ENCODE data around the gene PAX5. TPM values are rescaled to one million over a fixed set of nuclear protein-coding genes. Genes with fewer than 3 reads are reported as not detected.

Gene PAX5
- polyA plus RNA-seq, 1 donor from 2014 or later, result not detected

- peaks cover 88% of the 10 kb centered on the region for H3K27me3 ChIP-seq (ENCODE audit: insufficient read depth, low read depth, low read length)
- no peaks in the 10 kb centered on the region for H4K20me1 ChIP-seq (ENCODE audit: insufficient read depth)
- H3K9me3 ChIP-seq (ENCODE audit: low read length), result no peaks in the 10 kb centered on the region
- no peak overlapping the region for H3K4me3 ChIP-seq (ENCODE audit: low read length)
- H3K9ac ChIP-seq (ENCODE audit: low read length), result no peak overlapping the region
- no peaks in the 10 kb centered on the region for H3K79me2 ChIP-seq (replicated peaks; ENCODE audit: insufficient read depth, low read length)
- no peaks in the 10 kb centered on the region for H3K9me2 ChIP-seq (ENCODE audit: insufficient read depth, low read length)
- H3F3A ChIP-seq (ENCODE audit: insufficient read depth, low read length, poor library complexity, severe bottlenecking), result no peaks in the 10 kb centered on the region
- H3K4me2 ChIP-seq (ENCODE audit: low read length), result no peak overlapping the region
- no peaks in the 10 kb centered on the region for H3K36me3 ChIP-seq (ENCODE audit: insufficient read depth, low read length)
- no peak overlapping the region for H2AFZ ChIP-seq (ENCODE audit: low read depth, low read length)
- TF ChIP-seq MXI1 (conservative IDR thresholded peaks at IDR 0.05; ENCODE audit: poor library complexity, severe bottlenecking) (no peak), POLR2AphosphoS5 (IDR thresholded peaks at IDR 0.05) (no peak), TAF1 (IDR thresholded peaks at IDR 0.05; ENCODE audit: low read depth) (no peak), CTCF (IDR thresholded peaks at IDR 0.05; ENCODE audit: poor library complexity, severe bottlenecking) (no peak), EP300 (conservative IDR thresholded peaks at IDR 0.05; ENCODE audit: poor library complexity, severe bottlenecking) (no peak), SMC3 (conservative IDR thresholded peaks at IDR 0.05; ENCODE audit: poor library complexity) (no peak), RAD21 (conservative IDR thresholded peaks at IDR 0.05) (no peak), EZH2 (IDR thresholded peaks at IDR 0.05; ENCODE audit: borderline replicate concordance, insufficient read depth, low read length, poor library complexity, severe bottlenecking) (no peak), REST (IDR thresholded peaks at IDR 0.05; ENCODE audit: borderline replicate concordance) (no peak)
- no peak overlapping the region for H3K27ac ChIP-seq (ENCODE audit: low read length)
Measured at GRCh38 chr9:37038302-37038942, 4.4 kb upstream of the PAX5 start.

- Histone ChIP-seq H3K9me2 (ENCODE audit: insufficient read depth, low read length) (no peaks in the 10 kb centered on the region), H3K4me2 (ENCODE audit: low read length) (no peak overlapping the region), H3K4me3 (ENCODE audit: low read length) (peak overlapping the region; percentile 48), H3K9ac (ENCODE audit: low read length) (no peak overlapping the region), H3K9me3 (ENCODE audit: low read length) (no peaks in the 10 kb centered on the region), H3K27ac (ENCODE audit: low read length) (no peak overlapping the region), H2AFZ (ENCODE audit: low read depth, low read length) (no peak overlapping the region), H3K79me2 (replicated peaks; ENCODE audit: insufficient read depth, low read length) (no peaks in the 10 kb centered on the region), H4K20me1 (ENCODE audit: insufficient read depth) (no peaks in the 10 kb centered on the region), H3F3A (ENCODE audit: insufficient read depth, low read length, poor library complexity, severe bottlenecking) (no peaks in the 10 kb centered on the region), H3K36me3 (ENCODE audit: insufficient read depth, low read length) (no peaks in the 10 kb centered on the region), H3K27me3 (ENCODE audit: insufficient read depth, low read depth, low read length) (peaks cover 95% of the 10 kb centered on the region)
- no peak for TF ChIP-seq EZH2 (IDR thresholded peaks at IDR 0.05; ENCODE audit: borderline replicate concordance, insufficient read depth, low read length, poor library complexity, severe bottlenecking)
- TF ChIP-seq CTCF (IDR thresholded peaks at IDR 0.05; ENCODE audit: poor library complexity, severe bottlenecking), result no peak
- no peak for TF ChIP-seq TAF1 (IDR thresholded peaks at IDR 0.05; ENCODE audit: low read depth)
- TF ChIP-seq POLR2AphosphoS5 (IDR thresholded peaks at IDR 0.05), result peak; percentile 28
Measured at GRCh38 chr9:37037503-37038301, 3.6 kb upstream of the PAX5 start.
